GM20000 (cell line): ENCODE measurements around the gene FCRL1.

ENCODE experiments used
- DNase-seq: peaks from one replicate; pipeline ENCODE4 v3.0.0; 2012; ENCODE audit warnings: low spot score
- TF ChIP-seq, protein P1 (sequence below): IDR thresholded peaks from 2 replicates; pipeline ENCODE4 v1.5.1; 2012; ENCODE audit warnings: mild to moderate bottlenecking, control low read depth; ENCODE audit errors: extremely low read depth, missing control alignments

FCRL1 gene

DNA sequence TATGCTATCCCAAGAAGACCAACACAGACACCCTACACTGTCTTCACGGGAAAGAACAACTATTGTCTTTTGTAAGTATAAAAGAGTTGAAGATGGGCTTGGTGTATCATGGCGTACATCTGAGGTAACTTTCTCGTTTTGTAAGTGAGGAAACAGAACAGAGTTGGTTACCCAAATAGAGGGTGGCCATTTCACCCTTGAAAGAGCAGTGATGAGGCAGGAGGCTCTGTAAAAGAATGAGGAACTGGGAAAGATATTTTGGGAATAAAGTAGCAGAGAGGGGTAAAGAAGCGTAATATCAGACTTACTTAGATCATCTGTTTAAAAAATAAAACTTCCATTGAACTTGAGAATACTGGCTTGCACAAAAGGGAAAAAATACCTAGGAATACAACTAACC is 61.9 kb downstream of the FCRL1 start:
- no peak for DNase-seq
- TF ChIP-seq, protein P1, sequence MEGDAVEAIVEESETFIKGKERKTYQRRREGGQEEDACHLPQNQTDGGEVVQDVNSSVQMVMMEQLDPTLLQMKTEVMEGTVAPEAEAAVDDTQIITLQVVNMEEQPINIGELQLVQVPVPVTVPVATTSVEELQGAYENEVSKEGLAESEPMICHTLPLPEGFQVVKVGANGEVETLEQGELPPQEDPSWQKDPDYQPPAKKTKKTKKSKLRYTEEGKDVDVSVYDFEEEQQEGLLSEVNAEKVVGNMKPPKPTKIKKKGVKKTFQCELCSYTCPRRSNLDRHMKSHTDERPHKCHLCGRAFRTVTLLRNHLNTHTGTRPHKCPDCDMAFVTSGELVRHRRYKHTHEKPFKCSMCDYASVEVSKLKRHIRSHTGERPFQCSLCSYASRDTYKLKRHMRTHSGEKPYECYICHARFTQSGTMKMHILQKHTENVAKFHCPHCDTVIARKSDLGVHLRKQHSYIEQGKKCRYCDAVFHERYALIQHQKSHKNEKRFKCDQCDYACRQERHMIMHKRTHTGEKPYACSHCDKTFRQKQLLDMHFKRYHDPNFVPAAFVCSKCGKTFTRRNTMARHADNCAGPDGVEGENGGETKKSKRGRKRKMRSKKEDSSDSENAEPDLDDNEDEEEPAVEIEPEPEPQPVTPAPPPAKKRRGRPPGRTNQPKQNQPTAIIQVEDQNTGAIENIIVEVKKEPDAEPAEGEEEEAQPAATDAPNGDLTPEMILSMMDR = no peak

DNA sequence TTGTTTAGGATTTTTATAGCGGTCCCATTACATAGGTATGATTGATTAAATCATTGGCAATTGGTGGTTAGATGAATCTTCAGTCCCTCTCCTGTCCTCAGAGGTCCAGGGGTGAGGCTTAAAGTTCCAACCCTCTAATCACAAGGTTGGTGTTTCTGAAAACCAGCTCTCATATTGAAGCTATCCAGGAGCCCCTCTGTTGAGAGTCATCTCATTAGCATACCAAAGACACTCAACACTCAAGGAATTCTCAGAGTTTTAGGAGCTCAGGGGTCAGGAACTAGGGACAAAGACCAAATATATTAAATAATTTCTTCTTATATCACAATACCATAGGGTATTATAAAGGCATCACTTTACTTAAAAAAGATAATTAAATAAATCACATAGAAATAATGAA is 66.3 kb downstream of the FCRL1 start:
- no peak for DNase-seq
- TF ChIP-seq, protein P1 = no peak

DNA sequence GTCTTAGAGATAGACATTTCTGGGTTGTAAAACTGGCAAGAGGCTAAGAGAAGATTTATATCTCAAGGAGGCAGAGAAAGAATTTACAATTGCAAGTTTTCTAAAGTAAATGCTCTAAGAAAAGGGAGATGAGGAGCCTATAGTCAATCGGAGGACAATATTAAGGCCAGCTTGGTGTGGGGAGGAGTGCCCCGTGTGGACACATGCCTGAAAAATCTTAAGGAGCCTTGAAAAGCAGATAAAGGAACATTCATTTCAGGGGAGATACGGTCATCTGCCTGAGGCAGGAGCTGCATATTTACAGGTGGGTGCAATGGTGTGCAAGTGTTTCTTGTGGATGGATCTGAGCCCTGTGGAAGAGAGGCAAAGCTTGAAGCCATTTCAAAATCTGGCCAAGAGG is 68.6 kb downstream of the FCRL1 start:
- DNase-seq = no peak
- TF ChIP-seq, protein P1 = no peak

DNA sequence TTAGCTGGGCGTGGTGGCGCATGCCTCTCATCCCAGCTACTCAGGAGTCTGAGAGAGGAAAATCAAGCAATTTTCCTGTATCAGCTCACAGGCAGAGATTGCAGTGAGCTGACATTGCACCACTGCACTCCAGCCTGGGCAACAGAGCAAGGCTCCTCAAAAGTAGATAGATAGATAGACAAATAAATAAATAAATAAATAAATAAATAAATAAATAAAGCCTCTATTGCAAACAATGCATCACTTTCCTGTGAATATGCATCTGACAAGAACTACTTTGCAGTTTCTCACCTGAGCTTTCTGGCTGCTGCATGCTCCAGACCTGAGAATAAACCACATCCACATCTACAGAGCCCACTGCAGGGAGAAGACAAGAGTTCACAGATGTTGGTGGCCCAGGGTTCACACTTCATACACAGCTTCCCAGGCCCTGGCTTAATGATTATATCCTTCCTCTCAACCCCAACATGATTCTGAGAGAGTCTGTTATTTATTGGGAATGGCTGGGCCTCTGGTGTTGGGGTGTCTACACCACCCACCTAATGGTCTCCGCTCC is 71.6 kb downstream of the FCRL1 start:
- TF ChIP-seq, protein P1 = no peak
- no peak for DNase-seq
